Measurements from ENCODE around the gene GRK5.
"Not testable (repeated sequence)": the region's sequence is repeated elsewhere in the genome, so short reads cannot be mapped to it uniquely, and the experiment has no call there.

The GRK5 gene

DNA sequence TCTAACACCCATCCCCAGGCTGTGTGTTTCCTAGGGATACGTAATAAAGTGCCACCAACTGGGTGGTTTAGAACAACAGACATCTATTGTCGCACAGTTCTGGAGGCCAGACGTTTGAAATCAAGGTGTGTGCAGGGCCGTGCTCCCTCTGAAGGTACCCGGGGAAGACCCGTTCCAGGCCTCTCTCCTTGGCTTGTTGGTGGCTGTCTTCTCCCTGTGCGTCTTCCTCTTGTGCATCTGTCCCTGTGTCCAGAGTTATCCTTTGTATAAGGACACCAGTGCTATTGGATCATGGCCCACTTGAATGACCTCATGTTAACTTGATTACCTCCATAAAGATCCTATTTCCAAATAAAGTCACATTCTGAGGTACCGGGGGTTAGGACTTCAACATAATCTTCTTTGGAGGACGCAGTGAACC is 15.6 kb downstream of the GRK5 start:
- no peak for DNase-seq

DNA sequence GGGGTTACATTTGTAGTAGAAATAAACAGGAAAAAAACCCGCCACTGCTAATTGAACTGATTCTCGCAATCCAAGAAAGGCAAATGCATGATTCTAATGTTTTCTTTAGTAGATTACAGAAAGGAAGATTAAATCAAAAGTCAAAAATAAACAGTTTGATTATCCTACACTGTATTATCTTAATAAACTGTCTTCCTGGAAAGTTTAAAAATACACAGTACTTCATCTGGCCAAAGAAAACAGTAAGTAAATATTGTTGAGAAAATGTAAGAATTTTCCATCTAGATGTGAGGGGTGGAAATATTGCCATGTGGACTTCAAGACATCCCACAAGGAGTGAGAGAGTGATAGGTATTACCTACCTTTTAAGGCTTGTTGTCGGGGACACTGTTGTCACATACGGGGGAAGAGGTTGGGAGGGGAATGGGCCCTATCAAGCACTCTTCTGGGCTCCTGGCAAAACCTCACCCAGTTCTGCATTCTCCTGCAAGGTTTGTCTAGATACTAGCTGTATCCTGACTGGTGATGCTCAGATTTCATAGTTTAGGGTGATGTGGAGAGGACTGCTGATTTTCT is 17.8 kb downstream of the GRK5 start:
- DNase-seq: no peak

DNA sequence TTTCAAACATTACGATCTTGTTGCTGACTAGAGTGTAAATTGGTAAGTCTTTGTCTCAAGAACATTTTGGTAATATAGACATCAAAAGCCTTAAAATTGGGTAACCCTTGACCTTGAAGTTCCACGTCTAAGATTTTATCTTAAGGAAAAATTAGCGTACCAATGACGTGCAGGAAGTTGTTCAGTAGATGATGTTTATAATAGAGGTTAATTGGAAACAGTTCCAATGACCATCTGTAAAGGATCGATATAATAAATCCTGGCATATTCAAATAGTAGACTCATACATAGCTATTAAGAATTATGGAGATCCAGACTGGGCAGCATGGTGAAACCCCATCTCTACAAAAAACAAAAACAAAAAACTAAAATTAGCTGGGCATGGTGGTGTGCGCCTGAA is 20.5 kb downstream of the GRK5 start:
- no peak for DNase-seq

DNA sequence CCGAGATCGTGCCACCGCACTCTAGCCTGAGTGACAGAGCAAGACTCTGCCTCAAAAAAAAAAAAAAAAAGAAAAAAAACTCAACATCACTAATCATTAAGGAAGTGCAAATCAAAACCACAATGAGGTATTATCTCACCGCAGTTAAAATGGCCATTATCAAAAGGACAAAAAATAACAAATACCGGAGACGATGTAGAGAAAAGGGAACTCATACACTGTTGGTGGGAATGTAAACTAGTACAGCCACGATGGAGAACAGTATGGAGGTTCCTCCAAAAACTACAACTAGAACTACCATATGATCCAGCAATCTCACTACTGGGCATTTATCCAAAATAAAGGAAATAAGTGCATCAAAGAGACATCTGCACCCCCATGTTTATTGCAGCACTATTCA is 24.3 kb downstream of the GRK5 start:
- no peak for DNase-seq

DNA sequence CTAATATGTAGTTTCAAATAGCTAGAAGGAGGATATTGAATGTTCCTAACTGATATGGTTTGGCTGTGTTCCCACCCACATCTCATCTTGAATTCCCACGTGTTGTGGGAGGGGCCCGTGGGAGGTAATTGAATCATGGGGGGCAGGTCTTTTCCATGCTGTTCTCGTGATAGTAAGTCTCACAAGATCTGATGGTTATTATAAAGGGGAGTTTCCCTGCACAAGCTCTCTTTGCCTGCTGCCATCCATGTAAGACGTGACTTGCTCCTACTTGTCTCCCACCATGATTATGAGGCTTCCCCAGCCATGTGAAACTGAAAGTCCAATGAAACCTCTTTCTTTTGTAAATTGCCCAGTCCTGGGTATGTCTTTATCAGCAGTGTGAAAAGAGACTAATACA is 25.1 kb downstream of the GRK5 start:
- DNase-seq: not testable (repeated sequence)

DNA sequence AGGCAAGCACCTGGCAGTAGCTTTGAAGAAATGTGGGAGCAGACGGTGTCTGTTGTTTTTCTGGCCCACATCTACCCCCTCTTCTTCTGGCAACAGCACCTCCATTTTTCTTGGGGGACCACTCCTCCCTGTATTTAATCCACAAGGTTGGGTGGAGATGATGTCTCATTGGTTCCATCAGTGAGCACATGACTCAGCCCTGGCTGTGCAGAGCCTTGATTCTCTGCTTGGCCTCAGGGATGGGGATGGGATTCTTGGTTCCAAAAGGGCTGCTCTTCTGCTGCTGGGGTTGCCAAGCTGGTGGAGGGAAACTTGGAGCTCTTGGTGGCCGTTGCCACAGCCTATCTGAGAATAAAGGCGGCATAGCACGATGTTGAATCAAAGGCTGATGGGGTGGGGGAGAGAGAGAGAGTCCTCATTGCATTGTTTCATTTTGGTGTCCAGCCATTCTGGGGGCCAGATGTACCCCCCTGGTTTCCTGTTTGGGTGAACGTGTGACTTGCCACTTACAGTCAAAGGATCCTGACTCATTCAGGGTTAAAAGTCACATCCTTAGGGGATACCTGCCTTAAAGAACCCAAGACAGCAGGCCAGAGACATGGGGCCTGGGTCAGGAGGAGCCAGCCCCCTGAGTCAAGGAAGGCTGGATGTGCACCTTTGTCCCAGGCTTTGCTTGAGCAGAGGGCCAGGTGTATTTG is 25.9 kb downstream of the GRK5 start:
- DNase-seq: no peak

DNA sequence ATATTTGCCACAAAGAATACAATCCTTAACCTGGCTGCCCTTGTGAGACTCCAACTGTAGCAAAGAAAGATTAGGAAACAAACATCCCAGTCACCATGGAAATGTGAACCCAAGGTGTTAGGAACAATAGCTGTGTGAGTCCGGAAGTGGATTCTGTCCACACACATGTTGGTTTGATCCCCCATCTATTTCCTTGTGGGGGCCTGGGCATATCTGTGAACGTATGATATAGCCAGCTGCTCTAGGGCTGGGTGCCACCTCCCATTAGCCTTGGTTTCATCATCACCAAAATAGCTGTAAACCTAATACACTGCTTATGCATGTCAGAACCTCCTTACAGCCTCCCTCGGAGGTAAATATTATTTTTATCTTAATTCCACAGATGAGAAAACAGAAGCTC is 26.4 kb downstream of the GRK5 start:
- DNase-seq: no peak

DNA sequence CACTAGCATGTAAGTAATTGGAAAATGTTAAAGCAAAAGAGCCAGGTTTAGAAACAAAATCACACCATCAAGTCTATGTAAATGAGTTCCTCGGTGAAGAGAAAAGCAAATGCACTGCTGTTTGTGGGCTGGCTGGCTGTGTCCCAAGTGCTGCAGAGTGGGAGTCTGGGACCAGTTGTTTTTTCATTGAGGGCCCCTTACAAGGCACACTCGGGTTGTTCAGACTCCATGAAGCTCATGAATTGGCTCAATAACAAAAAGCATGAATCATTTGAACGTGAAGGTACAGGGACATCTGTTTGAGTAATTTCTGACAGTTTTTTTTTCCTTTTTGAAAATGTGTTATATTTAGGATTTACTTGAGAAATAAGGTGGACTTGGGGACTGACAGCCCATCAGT is 28.0 kb downstream of the GRK5 start:
- no peak for DNase-seq

DNA sequence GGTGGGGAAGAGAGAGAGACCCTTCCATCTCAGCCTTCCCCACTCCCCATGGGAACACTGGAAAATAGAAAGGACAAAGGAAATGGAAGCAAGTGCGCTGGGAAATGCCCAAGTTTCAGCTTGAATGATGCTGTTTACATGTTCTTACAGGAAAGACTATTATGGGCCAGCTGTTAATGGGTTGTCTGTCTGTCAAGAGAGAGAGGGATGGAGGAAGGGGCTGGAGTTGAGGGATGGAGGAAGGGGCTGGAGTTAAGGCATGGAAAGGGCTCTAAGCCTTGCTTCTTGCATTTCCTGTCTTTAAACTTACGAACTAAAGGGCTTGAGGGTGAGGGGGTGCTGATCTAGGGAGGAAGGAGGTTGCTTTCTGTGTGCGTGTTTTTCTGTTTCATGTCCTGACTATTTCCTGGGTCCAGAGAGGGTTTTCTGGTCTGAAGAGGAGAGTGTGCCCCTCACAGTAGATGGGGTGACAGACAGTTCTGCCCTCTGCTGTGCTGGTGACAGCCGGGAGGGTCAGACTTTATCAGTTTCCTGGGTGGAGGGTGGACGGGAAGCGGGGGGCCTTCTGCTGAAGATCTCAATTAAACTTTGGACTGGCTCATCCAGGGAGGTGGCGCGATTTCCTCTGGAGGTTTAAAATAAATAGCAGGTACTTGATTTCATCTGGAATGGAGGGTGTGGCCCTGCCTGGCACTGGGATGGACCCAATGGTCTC is 30.5 kb downstream of the GRK5 start:
- DNase-seq: no peak

DNA sequence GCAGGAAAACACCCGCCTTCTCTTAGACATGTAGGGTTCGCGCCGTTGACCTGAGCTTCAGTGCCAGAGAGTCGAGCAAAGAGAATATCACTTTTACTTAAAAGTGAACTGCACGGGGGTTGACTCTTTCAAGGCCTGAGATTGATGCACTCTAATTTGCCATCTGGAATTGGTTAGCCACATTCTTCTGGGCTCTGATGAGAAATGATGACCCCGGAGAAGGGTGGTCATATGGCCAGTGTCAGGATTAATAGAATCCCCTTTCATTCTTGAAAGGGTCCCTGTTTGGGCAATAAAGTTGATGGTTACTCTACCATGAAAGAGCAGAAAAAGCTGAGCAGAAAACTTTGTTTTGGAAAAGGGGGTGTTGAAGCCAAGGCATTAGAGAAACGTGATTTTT is 31.2 kb downstream of the GRK5 start:
- no peak for DNase-seq

DNA sequence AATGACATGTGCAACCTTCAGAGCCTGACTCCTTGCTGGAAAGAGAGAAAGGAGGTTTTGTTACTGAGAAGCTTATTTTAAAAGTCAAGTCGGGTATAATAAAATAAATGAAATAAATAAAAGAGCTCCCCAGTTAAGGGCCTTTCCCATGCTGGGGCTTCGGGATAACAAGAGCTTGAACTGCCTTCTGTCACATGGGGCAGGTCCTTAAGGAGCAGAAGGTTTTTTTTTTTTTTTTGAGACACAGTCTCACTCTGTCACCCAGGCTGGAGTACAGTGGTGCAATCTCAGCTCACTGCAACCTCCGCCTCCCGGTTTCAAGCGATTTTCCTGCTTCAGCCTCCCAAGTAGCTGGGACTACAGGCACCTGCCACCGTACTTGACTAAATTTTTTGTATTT is 31.6 kb downstream of the GRK5 start:
- DNase-seq: not testable (repeated sequence)

DNA sequence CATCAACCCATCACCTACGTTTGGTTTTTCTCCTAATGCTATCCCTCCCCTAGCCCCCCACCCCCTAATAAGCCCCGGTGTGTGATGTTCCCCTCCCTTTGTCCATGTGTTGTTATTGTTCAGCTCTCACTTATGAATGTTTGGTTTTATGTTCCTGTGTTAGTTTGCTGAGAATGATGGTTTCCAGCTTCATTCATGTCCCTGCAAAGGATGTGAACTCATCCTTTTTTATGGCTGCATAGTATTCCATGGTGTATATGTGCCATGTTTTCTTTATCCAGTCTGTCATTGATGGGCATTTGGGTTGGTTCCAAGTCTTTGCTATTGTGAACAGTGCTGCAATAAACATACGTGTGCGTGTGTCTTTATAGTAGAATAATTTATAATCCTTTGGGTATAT is 32.3 kb downstream of the GRK5 start:
- DNase-seq: not testable (repeated sequence)

DNA sequence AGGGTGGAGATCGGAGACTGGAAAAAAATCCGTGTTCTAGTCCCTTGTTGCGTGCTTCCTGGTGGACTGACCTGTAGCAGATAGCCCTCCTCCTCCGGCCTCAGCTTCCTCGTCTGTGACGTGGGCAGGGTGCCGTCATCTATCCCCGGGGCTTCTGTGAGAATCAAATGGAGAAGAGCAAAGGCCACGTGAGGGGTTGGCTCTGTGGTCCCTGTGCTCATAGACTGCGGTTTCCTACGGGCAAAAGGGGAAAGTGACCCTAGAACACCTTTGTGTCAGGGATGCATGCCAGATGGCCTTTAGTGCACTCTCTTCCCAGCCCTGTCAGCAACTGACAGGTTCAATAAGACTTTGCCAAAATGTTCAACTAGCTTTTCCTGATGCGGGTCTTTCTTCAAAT is 33.7 kb downstream of the GRK5 start:
- no peak for DNase-seq

DNA sequence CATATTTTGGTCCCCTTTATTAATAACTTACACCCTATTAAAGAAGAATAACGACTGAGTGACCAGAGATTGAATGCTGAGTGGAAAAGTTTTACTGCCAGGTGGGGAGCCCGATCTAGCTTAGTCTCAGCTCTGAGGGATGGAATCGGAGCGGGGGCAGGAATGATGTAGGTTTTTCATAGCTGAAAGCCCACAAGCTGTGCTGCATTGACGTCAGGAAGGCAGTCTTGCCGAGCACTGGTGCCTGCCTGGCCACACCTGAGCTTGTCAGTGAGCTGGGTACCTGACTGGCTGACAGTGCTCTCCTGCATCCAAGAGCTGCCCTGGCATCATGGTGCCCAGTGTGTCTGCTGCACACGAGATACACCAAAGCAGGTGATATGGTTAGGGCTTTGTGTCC is 34.8 kb downstream of the GRK5 start:
- no peak for DNase-seq

DNA sequence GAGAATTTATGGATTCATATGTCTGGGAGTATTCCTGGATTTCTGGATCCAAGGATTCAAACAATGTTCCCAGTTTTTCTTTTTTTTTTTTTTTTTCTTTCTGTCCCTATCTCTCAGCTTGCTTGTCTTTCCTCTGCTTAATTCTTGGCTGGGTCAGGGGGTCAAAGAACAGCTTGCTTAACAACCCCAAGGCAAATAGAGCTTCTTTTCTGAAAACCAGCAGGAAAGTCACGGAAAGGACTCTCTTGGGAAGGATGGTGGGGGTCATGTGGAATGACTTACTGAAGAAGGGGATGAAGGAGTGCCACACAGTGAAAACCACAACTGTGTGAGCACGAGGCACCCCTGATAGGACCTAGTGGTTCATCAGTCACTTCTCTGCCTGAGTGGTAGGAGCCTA is 36.1 kb downstream of the GRK5 start:
- DNase-seq: no peak

DNA sequence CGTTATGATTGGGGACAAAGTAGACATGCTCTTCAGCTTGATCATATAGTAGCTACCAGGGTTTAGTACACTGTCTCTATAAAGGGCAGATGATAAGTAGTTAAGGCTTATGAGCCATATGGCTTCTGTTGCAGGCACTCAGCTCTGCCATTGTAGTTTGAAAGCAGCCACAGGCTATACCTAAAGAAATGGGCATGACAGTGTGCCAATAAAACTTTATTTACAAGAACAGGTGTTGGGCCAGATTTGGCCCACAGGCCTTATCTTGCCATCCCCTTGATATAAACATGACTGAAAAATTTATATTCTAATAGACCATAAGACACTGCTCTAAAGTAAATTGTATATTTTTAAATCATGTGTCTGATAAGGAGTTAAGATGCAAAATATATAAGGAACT is 36.6 kb downstream of the GRK5 start:
- DNase-seq: no peak

DNA sequence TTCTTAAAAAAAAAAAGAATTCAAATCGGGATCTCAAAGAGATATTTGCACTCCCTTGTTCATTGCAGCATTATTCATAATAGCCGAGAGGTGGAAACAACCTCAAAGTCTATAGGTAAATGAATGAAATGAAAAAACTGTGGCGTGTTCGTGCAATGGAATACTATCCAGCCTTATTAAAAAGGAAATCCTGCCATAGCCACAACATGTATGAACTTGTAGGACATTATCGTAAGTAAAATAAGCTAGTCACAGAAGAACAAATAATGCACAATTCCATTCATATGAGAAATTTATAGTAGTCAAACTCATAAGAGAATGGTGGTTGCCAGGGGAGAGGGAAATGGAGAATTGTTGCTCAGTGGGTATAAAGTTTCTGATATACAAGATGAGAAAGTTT is 37.9 kb downstream of the GRK5 start:
- DNase-seq: no peak

DNA sequence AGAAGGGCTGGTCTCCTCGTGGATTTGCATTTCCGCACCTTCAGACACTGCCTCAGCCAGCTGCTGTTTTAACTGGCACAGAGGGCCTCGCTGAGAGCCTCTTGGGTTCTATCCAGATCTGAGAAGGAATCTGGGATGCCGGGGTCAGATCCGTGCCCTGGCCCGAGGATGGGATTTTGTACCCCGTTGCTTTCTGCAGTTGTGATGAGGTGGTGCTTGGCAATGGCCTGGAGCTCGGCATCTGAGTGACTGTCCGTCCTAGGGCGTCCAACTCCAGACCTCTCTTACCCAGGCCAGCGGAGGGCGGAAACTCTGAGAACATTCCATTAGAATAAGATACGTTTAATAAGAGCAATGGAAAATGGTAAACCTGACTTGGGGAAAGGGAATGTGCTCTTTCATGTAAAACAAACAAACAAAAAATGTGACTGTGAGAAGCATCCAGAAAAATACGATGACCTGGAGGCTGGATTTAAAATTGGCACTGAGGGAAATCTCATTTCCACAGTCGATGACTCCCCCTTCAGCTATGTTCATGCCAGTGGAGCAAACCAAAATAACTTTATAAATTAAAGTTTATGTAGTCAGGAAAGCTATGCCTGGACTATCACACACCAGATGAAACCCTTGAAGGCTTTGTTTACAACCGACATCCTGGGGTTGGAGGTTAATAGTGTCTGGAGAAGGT is 39.6 kb downstream of the GRK5 start:
- DNase-seq: no peak

DNA sequence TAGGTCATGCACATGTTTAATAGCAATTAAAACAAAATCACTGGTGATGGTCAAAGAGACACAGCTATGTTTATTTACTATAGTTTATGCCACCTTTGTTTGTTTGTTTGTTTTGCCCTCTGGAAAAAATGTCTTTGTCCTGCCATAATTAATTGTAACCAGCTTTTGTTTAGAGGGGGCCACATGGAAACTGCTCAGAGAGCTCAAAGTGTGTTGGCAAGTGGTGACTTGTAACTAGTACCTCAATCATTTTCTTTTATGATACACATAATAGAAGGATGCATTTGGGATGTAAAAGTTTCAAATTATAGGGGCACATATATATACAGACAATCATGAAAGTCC is 40.2 kb downstream of the GRK5 start:
- no peak for DNase-seq

DNA sequence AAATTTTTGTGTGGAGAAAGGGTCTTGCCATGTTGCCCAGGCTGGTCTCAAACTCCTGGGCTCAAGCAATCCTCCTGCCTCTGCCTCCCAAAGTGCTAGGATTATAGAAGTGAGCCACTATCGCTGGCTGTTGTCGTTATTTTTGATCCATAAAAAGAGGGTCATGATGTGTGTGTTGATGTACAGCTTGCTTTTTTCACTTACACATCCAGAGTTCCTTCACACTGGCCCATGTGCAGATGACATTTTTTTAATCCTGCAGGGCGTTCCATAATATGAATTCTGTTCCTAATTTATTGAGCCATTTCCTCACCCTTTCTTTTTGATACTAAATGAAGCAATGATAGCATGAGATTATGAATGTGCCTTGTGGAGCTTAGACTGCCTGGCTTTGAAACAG is 40.8 kb downstream of the GRK5 start:
- DNase-seq: no peak

DNA sequence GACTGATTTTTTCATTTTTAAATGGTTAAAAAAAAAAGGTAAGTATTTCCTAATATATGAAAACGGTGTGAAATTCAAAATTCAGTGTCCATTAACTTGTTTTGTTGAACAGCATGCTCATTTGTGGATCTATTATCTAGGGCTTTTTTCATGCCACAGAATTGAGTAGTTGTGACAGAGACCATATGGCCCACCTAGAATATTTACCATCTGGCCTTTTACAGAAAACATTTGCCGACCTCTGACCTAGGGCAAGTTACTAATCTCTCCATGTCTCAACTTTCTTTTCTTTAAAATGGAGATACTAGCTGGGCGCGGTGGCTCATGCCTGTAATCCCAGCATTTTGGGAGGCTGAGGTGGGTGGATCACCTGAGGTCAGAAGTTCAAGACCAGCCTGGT is 41.3 kb downstream of the GRK5 start:
- no peak for DNase-seq

DNA sequence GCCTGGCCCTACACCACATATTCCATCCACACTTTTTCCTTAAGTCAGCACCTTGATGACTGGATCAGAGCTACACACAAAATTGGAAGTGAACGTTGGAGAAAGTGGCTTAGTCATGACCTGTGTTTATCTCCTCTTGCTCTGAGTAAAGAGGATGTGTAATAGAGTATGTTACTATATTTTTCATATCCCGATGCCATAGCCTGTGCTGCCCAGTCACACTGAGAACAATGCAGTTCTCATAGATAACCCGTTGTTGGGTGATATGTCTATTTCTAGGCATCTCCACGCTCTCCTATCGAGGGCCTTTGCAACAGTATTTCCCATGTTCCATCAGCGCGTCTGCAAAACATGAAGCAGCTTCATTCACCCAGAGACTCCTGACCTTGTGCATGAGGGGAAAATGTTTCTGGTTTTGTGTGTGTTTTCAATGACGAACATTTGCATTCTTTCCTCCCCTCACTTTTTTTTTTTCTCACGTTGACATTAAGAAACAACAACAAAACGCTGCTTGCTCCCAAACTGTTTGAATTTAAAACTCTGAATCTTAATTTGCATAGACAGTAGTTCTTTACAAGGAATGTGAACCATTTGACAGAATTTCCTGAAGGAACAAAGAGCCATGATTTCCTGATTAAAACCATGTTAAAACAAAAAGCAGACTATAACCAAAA is 43.4 kb downstream of the GRK5 start:
- no peak for DNase-seq

DNA sequence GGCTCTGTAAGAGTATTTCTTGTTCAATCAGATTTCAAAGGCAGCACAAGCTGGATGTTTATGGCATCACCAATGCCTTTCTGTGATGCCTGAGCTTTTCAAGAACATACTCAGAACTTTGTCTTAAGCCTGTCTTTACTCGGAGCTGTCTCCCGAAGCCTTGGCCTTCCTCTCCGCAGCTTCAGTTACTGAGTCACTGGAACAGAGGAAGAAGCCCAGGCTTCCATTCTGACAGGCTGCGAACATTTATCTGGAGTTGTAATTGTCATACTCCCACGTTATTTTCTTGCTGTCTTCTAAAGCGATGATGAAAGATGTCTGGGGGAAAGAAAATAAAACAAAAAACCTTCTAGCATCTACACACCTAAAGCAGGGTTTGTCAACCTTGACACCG is 43.9 kb downstream of the GRK5 start:
- DNase-seq: no peak

DNA sequence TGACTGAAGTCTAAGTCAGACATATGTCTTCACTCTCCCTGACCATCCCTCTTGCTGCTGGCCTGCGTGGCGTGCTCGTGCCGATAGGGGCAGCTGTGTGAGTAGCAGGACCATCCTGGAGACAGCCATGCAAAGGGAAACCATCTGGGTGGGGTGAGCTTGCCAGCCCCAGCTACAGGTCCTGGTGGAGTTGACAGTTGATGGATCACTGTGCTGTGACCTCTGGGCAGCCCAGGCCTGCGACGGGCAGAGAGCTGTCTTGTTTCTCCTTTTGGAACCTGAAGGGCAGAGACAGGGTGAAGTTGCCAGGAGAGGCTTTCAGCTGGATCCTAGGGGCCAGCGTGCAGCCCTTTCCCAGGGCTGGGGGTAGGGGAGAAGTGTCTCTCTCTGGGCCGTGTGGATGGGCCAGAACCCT is 44.7 kb downstream of the GRK5 start:
- no peak for DNase-seq

Data from NCI-H1092 treated with DMSO at 0.1 percent for 48 hours (cell line).